Ascending aorta (tissue), 2 donors: ENCODE data around the gene CHMP3. TPM values are rescaled to one million over a fixed set of nuclear protein-coding genes. Genes with fewer than 3 reads are reported as not detected.

ENCODE experiments used
- DNase-seq, 2 donors: peaks; one replicate each; pipeline ENCODE4 v3.0.0-alpha.2; 2019; ENCODE audit warnings: low spot score in 2 of 2
- H3K27ac ChIP-seq, 2 donors: fragments of 200-600 bp; sonication (generic); one replicate each; pipeline ENCODE4 v1.5.1; 2016 to 2017; ENCODE audit warnings: mild to moderate bottlenecking in 1 of 2
- H3K27me3 ChIP-seq: fragments of 200-600 bp; sonication (generic); one replicate; pipeline ENCODE4 v1.5.1; 2017
- H3K36me3 ChIP-seq, 2 donors: fragments of 200-600 bp; sonication (generic); one replicate each; pipeline ENCODE4 v1.5.1; 2016
- H3K4me1 ChIP-seq, 2 donors: fragments of 200-600 bp; sonication (generic); one replicate each; pipeline ENCODE4 v1.5.1; 2016 to 2017; ENCODE audit warnings: mild to moderate bottlenecking in 1 of 2
- H3K4me3 ChIP-seq, 2 donors: fragments of 200-600 bp; sonication (generic); one replicate each; pipeline ENCODE4 v1.5.1; 2016 to 2017; ENCODE audit warnings: mild to moderate bottlenecking in 1 of 2
- H3K9me3 ChIP-seq, 2 donors: fragments of 200-600 bp; sonication (generic); one replicate each; pipeline ENCODE4 v1.5.1; 2016
- CTCF ChIP-seq, 3 experiments: fragments of 200-600 bp in 2 of 3; fragments of 450-650 bp in 1 of 3; sonication (generic) in 2 of 3; IDR thresholded peaks; one replicate each; pipeline ENCODE4 v1.5.1; 2016 to 2019; ENCODE audit warnings: antibody characterized with exemption in 3 of 3, mild to moderate bottlenecking in 1 of 3, moderate library complexity in 1 of 3
- intact Hi-C: fragments of 100-400 bp; cut with DNase I; formaldehyde crosslinking; loops from one replicate; pipeline ENCODE4 v1.15.1; 2023
- total RNA-seq: library from RNA; depleted of rRNA; stranded (reverse); fragments of >200 nt; gene quantifications from one replicate; pipeline ENCODE4 v1.1.0, GENCODE V29; 2016

The CHMP3 gene
- total RNA-seq, 1 donor from 2014 or later = 69.3 TPM

GRCh38 chr2:86487062-86487461, 76.2 kb downstream of the CHMP3 start:
- Histone ChIP-seq H3K27ac (no peak overlapping the region), H3K4me1 (peaks cover 9 to 34% of the 10 kb centered on the region in 2 donors), H3K27me3 (no peaks in the 10 kb centered on the region), H3K36me3 (peaks cover 71 to 93% of the 10 kb centered on the region in 2 donors), H3K9me3 (no peaks in the 10 kb centered on the region), H3K4me3 (no peak overlapping the region)
- no peak for TF ChIP-seq CTCF (IDR thresholded peaks at IDR 0.05)
- intact Hi-C loops = no loop called here
- no peak for DNase-seq

GRCh38 chr2:86485802-86486201, 77.4 kb downstream of the CHMP3 start:
- H3K36me3 ChIP-seq = peaks cover 62 to 94% of the 10 kb centered on the region in 2 donors
- peaks cover 13 to 41% of the 10 kb centered on the region in 2 donors for H3K4me1 ChIP-seq
- intact Hi-C loops = no loop called here
- H3K4me3 ChIP-seq = no peak overlapping the region
- TF ChIP-seq CTCF (IDR thresholded peaks at IDR 0.05) = no peak
- no peak for DNase-seq
- H3K27me3 ChIP-seq = no peaks in the 10 kb centered on the region
- no peaks in the 10 kb centered on the region for H3K9me3 ChIP-seq
- H3K27ac ChIP-seq = peak overlapping the region; percentile 39 to 76

GRCh38 chr2:86485103-86485502, 78.1 kb downstream of the CHMP3 start:
- H3K27ac ChIP-seq = peak overlapping the region; percentile 39 to 76

GRCh38 chr2:86484385-86484784, 78.9 kb downstream of the CHMP3 start:
- Histone ChIP-seq H3K4me3 (no peak overlapping the region), H3K9me3 (no peaks in the 10 kb centered on the region), H3K27me3 (no peaks in the 10 kb centered on the region), H3K36me3 (peaks cover 61 to 91% of the 10 kb centered on the region in 2 donors), H3K27ac (peak overlapping the region; percentile 76 to 79), H3K4me1 (peaks cover 18 to 47% of the 10 kb centered on the region in 2 donors)
- no peak for DNase-seq
- intact Hi-C loops = loop anchor here (5.0 kb wide), 2 partner anchors 78 to 138 kb away; partner anchors contain the start of genes CHMP3 and RNF103
- TF ChIP-seq CTCF (IDR thresholded peaks at IDR 0.05) = no peak

More at GRCh38 chr2:86485103-86485502, 78.1 kb downstream of the CHMP3 start:
- intact Hi-C loops = no loop called here
- DNase-seq = no peak
- Histone ChIP-seq H3K27me3 (no peaks in the 10 kb centered on the region), H3K36me3 (peaks cover 62 to 94% of the 10 kb centered on the region in 2 donors), H3K9me3 (no peaks in the 10 kb centered on the region), H3K4me1 (peaks cover 18 to 42% of the 10 kb centered on the region in 2 donors), H3K4me3 (no peak overlapping the region)
- TF ChIP-seq CTCF (IDR thresholded peaks at IDR 0.05) = no peak

- Histone ChIP-seq H3K27me3 (no peaks in the 10 kb centered on the region), H3K9me3 (no peaks in the 10 kb centered on the region), H3K4me1 (peaks cover 20 to 49% of the 10 kb centered on the region in 2 donors), H3K27ac (peak overlapping the region; percentile 76 to 79), H3K36me3 (peaks cover 50 to 85% of the 10 kb centered on the region in 2 donors), H3K4me3 (no peak overlapping the region)
- TF ChIP-seq CTCF (IDR thresholded peaks at IDR 0.05) = no peak
- intact Hi-C loops = loop anchor here (5.0 kb wide), 2 partner anchors 80 to 140 kb away; partner anchors contain the start of genes CHMP3 and RNF103
- no peak for DNase-seq
These were observed 81.2 kb downstream of the CHMP3 start for GRCh38 chr2:86482034-86482433.
